Thyroid gland (tissue), 4 donors: ENCODE data around the gene PLB1.

Source experiments
- CTCF ChIP-seq, 6 experiments: fragments of 200-600 bp in 3 of 6; fragments of 450-650 bp in 3 of 6; sonication (generic) in 3 of 6; IDR thresholded peaks; one replicate each; pipeline ENCODE4 v1.5.1; 2016 to 2019; ENCODE audit warnings: antibody characterized with exemption in 6 of 6, mild to moderate bottlenecking in 2 of 6, inconsistent platforms in 1 of 6, moderate library complexity in 1 of 6
- POLR2A ChIP-seq, 2 donors: fragments of 450-650 bp; IDR thresholded peaks; one replicate each; pipeline ENCODE4 v1.6.1; 2017; ENCODE audit warnings: antibody characterized with exemption in 2 of 2, mild to moderate bottlenecking in 2 of 2, moderate library complexity in 1 of 2

- TF ChIP-seq POLR2A (IDR thresholded peaks at IDR 0.05) (no peak), CTCF (IDR thresholded peaks at IDR 0.05) (no peak)
Observed at GRCh38 chr2:28667261-28667660, 171.4 kb downstream of the PLB1 start.
